GM11168 (cell line): ENCODE data around the gene SNN.

Source experiments
- in situ Hi-C: fragments of 300-500 bp; cut with MboI; formaldehyde crosslinking; loops from one replicate; pipeline ENCODE4 v1.12.0; 2022; ENCODE audit warnings: low sequenced_read_pairs; ENCODE audit not compliant: unreplicated experiment

Gene SNN

DNA sequence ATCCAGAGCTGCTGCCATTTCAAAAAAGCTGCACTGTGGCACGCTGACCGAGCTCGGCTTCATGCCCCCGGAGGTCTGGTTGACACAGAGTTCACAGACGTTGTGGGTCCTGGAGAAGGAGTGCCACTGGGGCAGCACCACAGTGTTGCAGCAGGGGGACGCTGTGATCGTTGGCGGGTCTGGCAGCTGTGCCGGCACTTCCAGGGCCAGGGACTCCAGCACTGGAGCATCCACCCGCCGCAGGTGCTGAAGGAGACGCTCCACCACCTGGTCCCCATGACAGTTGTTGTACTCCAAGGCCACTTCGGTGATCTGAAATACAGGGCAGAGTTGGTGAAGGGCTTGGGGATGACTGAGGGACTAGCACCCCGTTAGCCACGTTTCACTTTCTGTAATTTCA, 23.5 kb downstream of the SNN start:
- in situ Hi-C loops, result no loop called here

DNA sequence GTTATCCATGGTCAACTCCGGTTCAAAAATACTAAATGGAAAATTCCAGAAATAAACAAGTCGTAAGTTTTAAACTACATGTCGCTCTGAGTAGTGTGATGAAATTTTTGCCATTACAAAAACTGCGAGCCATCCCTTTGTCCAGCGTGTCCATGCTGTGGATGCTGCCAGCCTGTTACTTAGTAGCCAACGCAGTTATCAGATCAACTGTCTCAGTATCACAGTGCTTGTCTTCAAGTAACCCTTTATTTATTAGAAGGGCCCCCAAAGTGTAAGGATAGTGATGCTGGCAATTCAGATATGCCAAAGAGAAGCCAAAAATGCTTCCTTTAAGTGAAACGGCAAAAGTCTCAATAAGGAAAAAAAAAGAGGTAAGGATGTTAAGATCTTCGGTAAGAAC, 23.9 kb downstream of the SNN start:
- in situ Hi-C loops, result no loop called here

DNA sequence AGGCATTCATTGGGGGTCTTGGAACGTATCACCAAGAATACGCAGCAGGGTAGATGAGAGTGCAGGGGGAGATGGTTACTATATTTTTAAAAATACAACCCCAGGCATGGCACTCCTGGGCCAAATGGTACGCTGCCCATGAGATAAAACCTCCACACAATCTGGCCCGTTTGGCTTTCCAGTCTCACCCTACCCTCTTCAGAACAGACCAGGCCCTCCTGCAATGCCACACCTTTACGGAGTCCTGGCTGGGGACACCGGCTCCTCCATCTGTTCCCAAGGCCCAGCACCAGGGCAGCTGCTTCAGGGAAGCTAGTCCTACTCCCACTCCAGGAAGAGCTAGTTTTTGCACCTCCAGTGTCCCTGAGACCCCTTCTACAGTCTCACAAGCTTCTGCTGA, 24.4 kb downstream of the SNN start:
- in situ Hi-C loops, result no loop called here

DNA sequence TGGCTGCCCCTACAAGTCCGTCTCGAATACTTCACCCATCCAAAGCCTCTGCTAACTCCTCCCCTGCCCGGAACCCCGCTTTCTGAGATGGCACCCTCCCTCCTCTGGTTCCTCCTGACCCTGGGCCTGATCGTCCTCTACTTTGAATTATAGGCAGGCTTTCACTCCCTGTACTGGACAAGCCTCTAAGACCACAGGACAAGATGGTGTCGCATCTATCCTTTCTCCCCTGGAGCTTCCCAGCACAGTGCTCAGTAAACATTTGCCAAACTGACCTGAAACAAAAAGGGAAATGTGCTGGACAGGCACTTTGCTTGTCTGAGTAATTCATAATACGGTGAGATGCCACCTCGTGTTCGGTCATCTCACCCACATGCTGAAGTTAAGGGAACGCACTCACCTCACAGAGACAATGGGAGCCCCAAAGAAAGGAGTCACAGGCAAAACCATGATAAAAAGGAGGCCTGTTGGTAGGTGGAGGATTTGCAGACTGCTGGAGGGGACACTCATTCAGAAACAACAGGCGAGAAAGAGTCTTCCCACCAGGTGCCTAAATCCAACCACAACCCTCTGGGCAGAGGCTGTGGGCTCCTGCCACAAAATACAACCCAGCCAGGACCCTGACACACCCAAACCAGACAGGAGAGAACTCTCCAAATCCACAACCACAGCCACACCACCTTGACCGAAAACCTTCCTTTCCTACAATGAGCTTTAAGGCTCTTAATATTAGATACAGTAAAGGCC, 28.2 kb downstream of the SNN start:
- in situ Hi-C loops, result no loop called here

DNA sequence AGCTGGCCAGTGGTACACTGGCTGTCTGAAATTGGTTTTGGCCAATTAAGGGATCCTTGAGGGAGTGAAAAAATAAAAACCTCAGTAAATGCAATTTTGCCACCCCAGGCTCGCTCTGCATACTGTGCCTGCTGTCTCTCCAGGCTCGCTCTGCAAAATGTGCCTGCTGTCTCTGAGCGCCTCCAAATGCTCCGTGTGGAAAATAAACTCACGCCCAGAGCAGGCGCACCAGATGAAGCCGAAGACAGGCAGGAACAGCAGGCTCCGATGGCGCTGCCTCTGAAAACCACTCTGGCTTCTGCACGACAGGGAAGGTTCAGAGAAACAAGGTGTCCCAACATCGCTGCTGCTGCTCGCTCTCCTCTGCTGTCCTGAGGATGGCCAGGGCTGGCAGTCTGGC, 29.1 kb downstream of the SNN start:
- in situ Hi-C loops, result no loop called here

DNA sequence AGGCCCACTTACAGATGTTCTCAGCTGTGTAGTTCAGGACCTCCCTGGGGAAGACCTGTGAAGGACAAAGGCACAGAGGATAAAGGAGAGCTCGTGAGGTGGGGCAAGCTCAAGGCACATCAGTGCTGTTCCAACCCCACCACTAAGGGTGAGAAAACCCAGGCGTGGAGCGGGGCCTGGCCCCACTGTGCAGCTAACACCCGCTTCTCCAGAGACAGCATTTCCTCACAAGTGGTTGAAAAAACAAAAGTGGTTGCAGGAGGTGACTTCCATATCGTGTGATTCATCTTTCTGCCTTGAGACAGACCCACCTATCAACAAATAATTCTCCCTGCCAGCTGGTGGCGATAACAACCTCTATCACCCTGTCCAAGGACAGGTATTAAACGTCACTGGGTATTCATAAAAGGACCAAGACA, 30.0 kb downstream of the SNN start:
- in situ Hi-C loops, result no loop called here

DNA sequence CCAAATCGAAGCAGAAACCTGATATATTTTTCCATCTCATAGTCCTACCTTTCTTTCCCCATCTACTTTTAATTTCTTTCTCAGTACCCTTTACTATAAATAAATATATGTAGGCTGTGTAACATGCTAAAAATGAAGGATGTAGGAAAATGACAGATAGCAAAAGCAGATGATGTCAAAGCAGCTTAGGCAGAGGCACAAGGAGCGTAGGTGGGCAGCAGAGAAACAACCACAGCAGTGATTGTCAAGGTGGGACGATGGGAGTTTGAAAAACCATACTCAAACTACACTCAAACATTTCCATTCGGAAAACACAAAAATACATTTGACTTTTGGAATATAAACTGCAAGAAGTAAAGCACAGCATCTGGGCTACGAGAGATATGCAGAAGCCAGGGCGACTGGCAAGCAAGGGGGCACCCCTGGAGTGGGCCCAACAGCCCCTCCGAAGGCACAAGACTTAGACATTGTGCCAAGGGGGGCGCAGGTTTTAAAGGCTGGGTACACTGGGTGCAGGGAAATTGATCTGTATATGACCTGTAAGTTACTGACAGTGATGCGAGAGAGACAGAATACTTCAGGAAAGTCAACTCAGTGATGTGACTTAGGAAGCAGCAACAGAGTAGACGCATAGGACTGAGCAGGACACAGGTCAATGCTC, 31.1 kb downstream of the SNN start:
- in situ Hi-C loops, result no loop called here

DNA sequence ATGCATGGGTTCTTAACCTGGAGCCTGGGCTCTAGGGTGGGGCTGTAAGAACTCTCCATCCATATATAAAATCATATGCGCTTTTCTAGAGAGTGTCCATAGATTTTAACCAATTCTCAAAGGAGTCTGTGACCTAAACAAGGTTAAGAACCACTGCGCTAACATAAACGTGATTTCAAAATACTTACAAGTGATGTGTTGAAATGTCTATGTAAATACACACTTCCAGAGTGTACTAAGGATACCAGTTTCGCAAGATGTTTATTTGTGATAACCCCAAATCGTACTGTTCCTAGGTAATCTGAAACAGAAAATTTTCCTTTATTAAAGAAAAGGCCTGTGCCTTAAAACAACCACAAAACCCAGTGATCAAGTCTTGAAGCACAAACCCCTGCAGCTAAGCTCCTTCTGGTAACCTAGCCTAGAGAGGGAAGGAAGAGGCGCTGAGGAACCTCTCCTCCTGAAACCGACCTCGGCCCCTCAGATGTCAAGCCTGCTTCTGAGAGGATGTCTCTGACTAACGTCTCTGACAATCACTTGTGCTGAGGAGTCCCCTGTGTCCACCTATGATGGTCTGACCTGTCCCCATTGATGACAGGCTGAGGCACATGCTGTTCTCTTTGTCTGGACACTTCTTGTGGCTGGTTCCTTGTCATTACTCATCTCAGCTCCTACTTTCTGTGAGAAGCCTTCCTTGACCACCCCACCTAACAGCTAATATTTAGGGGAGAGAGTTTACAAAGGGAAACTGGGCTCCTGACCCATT, 32.2 kb downstream of the SNN start:
- in situ Hi-C loops, result no loop called here

DNA sequence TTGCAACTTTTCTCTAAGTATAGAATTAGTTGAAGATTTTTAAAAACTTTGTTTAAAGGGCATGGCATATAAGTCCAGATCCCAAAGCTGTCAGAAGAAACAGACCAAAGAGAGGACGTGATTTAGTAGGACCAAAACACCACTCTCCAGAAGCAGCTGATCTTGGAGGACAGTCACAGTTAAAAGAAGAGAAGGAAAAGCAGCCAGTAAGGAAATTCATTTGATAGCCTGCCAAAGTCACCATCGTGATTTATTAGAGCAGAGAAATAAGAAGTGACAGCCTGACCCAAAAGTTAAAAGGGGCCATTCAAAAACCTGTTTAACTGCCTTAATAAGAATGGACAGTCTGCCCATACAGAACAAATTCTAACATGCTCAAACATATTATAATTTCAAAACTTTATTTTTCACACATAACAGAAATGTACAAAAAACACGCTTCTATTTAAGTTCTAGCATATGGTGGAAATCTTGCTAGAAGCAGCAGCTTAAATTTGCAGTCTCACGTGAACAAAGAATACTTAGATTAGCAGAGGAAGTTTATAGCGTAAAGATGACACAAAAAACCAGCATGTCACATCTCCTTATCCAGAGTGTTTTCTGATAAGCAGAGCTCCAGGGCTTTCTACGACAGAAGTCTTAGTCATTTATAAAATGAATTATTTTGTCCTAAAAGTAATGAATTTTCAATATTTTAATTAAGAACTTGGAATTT, 37.2 kb downstream of the SNN start:
- in situ Hi-C loops, result no loop called here

DNA sequence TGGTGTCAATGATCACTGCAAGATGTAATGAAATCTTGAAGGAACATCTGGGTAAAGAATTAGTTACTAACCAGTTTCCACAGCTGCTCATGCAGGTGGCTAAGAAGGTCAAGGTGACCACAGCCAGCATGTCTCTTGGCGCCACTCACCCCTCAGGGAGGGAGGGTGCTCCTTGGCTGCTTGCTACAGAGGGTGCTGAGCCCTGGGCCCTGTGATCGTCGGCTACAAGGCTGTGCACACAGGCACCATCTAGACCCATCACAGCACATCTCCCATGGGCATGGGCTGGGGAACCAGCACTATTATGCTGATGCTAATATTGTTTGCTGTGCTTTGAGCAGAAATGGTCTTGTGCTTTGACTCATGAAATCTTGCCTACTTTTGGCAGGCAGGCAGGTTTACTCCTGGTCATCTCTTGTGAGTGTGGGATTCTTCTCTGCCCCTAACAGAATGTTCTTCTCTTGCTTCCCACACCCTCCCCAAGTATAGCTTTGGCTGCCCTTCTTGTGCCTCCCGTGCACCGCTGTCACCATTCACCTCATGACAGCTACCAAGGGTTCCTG, 38.0 kb downstream of the SNN start:
- in situ Hi-C loops, result no loop called here

DNA sequence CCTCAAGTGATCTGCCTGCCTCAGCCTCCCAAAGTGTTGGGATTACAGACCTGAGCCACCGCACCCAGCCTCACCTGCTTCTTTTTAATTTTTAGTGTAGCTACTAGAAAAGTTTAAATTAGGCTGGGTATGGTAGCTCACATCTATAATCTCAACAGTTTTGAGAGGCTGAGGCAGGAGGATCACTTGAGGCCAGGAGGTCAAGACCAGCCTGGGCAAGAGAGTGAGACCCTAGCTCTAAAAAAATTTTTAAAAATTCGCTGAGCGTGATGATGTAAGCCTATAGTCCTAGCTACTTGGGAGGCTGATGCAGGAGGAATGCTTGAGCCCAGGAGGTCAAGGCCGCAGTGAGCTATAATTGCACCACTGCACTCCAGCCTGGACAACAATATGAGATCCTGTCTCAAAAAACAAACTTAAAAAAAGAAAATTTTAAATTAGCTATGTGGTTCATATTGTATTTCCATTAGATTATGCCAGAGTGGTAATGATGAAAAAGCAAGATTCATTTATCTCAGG, 39.5 kb downstream of the SNN start:
- in situ Hi-C loops, result no loop called here

DNA sequence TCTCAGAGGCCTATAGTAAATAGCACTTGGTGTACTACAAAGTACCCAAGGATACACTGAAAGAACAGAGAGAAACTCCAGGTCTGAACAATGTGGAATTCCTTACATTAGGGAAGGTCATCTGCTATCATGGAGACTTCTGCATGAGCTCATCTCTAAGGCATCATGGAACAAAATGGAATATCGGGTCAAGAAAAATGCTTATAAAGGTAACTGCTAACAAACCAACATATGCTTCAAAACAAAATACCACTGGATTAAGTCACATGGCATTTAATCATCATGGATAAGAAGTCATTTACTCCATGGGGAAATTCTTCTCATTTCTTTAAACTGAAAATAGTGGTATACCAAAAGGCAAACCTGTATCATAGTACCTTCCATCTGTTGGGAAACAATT, 40.2 kb downstream of the SNN start:
- in situ Hi-C loops, result no loop called here

DNA sequence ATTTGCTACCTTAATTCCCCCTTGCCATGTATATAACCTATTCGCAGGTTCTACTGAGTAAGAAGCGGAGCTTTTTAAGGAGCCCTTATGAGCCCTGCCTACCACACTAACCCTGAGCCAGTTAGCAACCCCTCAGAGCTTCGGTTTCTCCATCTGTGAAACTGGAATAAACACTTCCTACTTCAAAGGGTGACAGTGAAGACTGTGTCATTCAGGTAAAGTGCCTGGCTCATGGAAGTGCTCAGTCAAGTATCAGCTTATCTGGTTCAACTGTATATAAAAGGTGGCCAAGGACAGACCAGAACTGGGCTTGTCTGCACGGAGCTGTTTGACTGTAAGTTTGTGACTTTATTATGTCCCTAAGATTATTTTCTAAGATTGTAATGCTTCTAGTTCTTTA, 43.4 kb downstream of the SNN start:
- in situ Hi-C loops, result no loop called here

DNA sequence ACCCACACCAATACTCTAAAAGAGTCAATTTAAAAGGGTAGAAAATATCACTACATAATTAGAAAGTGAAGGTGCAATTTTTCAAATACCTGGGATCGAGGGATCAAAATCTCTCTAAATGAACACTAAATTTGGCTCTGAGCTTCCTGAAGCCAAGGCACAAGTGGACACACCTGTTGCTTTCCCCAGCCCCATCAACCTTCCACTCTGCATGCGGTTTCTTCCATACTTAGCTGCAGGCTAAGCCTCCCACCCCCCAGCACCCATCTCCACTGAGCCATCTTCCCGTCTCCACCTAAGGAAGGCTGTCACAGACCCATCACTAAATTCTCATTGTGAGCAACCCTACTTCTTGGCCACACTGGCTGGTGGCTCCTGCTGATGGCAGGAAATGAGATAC, 43.9 kb downstream of the SNN start:
- in situ Hi-C loops, result no loop called here

DNA sequence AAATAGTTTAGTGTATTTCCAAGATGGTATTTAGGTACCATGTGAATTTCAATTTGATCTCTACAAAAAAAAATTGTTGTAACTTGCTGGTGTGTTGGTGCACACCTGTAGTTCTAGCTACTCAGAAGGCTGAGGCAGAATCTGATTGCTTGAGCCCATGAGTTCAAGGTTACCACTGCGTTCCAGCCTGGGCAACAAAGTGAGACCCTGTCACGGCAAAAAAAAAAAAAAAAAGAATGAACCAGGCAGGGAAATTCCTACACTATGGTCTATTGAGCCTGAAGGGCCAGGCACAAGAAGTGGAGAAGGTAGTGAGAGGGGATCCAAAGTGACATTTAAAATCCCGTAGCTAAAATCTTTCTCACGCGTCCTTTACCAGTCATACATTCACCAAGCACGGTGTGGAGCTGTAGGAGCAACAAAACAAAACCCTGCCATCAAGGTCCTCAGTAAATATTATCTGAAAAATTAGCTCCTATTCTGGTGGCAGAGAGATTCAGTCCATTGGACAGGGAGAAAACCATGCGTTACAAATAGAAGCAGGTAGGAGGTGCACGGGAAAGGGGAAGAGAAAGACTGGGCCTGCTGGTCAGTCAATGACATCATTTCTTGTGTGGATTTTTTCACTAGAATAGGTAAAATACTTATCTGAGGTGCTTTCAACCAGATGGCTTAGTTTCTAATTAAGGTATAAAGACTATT, 47.1 kb downstream of the SNN start:
- in situ Hi-C loops, result no loop called here

DNA sequence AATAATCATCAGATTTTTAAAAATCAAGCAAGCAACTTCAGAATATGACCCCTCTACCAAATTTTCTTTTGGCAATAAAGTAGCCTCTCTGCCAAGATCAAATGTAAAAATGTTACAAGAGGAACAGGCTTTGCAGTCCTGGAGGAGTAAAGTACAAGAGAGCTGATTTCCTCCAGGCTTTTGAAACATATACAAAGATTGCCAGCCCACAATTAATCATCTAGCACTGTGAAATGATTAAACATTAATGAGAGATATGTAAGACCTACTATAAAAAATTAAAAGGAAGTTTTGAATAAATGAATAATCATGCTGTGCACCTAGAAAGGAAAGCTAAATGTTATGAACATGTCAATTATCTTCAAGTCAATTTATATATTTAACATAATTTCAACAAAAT, 48.1 kb downstream of the SNN start:
- in situ Hi-C loops, result no loop called here

DNA sequence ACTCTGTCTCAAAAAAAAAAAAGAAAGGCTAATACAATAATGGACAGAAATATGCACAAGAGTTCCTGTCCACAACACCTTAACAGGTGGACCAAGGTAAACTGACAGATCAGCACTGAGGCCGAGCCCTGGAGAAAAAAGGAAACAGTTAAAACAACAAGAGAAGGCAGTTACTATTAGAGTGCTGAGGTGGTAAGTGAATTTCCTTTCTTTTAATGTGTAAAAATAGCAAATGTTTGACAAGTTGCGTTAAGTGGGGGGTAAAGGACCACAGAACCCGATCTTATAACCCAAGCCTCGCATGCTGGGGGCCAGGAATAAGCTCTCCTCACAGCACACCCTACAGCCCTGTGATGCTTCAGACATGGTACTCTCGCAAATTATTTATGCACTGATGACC, 49.6 kb downstream of the SNN start:
- in situ Hi-C loops, result no loop called here

DNA sequence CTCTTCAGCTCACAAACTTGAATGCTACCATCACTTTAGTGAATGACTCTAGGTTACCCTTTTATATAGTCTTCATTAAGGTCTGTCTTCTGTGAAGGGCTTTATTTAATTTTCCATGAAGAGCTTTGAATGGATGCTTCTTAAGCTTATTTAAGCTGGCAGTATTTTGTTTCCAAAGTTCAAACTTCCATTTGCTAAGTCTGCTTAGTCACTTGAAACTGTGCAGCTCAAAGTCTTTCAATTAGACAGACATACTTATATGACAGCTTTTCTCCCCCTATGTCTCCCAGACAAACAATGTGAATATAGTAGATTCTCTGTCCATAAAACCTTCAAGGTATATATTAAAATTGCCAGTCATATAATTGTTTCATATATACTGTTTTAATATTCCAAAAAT, 50.9 kb downstream of the SNN start:
- in situ Hi-C loops, result no loop called here

DNA sequence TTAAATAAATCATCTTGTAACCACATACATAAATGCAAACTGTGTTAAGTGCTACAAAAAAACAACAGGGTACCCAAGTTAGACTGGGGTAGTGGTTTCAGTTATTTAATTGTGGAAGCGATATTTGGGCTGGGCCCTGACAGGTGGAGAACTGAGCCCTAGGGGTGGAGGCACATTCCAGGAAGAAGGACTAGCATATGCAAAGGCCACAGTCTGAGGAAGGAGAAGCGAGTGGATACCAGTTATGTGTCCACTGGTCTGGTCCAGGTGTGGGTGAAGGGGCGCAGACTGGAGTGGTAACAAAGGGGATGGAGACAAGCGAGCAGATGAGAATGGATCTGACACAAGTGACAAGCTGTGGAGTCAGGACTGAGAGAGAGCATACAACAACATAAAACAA, 51.5 kb downstream of the SNN start:
- in situ Hi-C loops, result no loop called here
